Activated CD4-positive, CD25-positive, alpha-beta regulatory T cell treated with anti-CD3 and anti-CD28 coated beads, Interleukin-2, amount 50 U/mL, for 24 hours (primary cell): ENCODE data around the gene TENM4.

Experiments
- ATAC-seq, 2 donors: fragments of 150-1000 bp; cut with Tn5 transposase; one replicate each; pipeline ENCODE4 v1.10.0; 2021; ENCODE audit warnings: mild to moderate bottlenecking in 1 of 2, moderate library complexity in 1 of 2

Gene TENM4

DNA sequence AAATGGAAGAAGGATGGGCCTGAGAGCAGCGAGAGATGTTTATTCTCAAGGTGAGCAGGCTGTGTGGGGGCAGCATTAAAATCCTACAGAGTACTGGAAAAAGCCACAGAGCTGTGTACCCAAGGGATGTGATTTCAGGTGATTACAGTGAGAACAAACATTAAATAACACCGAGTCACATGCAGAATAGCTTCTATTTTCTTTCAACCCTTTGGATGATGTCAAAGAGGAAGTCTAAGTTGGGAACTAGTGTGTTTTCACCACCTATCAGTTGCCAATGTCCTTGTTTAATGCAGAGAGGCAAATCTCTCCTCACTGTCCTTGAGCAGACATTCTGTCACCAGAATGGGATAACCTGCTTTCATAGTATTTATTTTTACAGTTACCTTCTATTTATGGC, 486.6 kb downstream of the TENM4 start:
- no peak for ATAC-seq

DNA sequence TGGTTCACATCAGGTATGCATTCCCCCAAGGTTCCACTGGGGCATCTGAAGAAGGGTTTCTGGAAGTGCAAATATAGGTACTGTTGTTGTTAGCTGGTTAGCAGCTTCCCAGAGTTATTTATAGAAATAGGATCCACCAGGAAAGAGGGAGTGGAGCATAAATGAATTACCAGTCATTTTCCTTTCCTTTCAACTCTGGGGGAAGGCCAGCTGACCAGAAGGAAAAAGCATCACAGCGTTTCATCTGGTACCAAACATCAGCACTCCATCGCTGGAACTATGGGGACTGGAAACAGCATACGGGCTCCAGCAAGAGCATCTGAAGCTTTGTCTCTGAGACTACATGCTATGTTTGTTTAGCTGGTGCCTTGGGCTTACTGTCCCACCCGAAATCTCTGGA, 487.9 kb downstream of the TENM4 start:
- ATAC-seq: no peak

DNA sequence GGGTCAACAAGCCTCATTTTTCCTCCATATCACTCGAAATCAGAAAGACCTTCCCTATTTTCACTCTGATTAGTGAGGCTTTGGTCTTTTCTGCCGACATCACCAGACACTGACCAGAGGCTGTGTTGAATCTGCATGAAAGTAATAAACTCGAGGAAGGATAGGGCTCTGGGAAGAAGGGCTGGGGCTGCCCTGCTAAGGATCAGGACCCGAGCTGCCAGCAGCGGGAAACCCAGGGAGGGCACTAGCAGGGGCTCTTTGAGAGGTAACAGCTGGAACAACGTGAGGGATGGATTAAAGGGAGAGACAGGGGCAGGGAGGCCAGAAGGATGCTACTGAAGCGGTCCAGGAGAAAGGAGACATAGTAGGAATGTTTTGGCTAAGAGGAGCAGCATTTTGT, 488.7 kb downstream of the TENM4 start:
- ATAC-seq: no peak

DNA sequence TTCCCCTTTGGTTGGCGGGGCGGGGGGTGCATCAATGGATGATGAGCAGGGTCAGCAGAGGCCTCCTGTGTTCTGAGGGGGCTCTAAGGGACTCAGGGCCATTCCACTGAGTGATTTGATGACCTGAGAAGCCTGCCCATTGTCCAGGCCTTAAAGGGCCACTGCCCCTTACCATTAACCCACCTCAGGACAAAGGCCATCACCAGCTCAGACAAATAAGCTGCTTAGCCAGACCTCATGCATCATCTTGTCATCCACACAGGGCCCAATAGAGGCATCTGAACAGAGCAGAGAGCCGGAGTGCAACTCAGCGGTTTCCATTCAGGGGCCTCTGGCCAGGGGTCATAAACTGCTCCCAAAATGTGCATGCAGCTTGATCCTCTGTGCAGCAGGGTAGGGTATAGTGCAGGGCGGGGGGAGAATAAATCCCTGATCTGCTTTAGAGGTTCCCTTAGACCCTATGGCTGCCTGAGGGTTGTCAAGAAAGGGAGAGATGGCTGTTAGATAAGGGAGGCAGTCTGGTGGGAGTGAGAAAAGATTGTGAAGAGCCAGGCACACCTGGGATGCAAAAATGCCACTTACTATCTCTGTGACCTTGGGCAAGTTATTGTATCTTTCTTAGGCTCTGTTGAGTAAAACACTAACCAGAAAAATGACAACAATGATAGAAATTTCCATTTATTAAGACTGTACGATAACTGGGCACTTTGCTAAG, 490.7 kb downstream of the TENM4 start:
- no peak for ATAC-seq

DNA sequence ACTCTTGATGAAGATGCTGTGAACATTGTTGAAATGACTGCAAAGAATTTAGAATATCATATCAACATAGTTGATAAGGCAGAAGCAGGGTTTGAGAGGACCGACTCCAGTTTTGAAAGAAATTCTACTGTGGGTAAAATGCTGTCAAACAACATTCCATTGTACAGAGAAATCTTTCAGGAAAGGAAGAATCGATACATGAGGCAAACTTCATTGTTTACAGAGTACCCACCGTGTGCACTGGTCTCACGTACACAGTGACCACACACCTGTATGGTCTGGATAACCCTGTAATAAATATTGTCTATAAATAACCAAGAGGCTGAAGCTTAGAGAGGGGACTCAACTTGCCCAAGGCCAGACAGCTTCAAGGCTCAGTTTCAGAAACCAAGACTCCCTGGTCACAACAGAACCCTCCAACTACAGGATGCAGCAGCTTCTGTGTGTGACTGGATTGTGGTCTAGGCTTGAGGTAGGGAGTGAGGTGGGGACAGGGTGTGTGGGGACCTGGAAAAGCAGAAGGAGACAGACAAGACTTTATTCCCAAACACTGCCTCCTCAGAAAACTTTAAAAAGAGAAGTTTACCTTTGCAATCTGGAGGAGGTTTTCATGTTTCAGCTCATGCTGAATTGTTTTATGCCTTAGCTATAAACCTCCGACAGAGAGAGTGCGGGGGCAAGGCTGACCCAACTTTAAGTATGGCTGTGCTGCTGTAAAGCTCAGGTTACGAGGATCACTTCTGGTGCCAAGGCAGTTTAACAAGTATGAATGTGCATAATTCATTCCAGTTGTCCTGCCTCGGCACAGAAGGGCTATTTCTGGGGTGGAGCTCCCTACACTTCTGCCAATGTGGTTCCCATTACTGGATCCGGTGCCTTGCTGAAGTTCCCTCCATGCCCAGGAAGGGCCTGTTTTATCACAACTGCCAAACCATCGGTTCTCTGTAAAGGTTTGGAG, 493.6 kb downstream of the TENM4 start:
- ATAC-seq: no peak

DNA sequence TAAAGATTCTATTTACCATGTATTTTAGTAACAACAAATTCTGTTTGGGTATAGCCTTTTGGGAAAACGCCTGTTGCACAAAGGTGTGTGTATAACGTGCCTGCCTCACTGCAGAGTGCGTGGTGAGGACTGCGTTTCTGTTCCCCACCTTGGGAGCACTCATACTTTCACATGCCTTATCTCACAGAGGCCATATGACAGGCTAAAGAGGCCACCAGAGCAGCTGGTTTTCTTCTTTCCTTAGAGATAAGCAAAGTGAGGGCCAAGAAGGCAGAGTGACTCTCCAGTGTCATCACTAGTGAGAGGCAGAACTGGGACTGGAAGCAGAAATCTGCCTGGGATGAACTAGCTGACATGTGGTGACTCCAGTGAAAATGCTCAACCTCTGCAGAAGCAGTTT, 497.0 kb downstream of the TENM4 start:
- ATAC-seq: no peak

DNA sequence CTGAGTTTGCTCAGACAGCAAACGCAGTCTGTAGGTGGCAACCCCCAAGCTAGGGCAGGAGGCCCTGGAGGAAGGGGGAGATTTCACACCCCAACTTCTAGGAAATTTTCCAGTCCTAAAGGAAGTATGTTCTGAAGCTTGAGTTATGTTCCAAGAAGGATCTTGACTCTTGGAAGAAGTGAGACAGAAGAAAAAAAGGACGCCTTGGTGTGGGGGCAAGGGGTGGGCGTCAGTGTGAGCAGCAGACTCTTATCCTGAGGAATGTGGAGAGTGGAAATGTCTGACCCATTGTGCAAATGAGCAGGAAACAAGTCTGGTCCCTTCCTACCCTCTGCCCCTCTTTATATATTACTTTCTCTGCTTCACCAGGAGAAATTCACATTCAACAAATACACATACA, 497.7 kb downstream of the TENM4 start:
- no peak for ATAC-seq

DNA sequence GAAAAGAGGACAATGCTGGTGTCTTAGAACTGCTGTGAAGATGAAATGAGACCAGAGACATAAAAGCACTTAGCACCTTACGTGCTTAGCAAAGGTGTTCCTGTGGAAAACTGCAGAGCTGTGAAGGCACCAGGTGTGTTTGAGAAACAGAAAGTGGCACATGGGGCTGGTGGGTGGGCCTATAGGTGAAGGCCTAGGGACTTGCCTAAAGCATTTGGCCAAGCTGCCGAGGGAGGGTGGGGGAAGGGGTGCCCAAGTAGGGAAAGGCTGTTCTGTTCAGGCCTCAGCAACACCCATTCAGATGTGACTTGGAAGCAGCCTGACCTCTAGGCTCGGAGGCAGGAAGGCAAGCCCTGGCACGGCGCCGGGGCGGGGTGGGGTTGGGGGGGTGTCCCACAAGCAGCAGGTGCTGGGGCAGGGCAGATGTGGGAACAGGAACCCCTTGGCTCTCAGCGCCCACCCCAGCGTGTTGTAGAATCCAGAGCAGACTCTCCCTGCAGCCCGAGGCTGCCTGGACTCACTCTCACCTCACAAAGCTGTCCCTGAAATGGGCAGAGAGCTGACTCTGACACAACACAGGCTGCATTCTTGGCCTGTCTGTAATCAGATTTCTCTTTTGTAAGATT, 499.5 kb downstream of the TENM4 start:
- no peak for ATAC-seq

DNA sequence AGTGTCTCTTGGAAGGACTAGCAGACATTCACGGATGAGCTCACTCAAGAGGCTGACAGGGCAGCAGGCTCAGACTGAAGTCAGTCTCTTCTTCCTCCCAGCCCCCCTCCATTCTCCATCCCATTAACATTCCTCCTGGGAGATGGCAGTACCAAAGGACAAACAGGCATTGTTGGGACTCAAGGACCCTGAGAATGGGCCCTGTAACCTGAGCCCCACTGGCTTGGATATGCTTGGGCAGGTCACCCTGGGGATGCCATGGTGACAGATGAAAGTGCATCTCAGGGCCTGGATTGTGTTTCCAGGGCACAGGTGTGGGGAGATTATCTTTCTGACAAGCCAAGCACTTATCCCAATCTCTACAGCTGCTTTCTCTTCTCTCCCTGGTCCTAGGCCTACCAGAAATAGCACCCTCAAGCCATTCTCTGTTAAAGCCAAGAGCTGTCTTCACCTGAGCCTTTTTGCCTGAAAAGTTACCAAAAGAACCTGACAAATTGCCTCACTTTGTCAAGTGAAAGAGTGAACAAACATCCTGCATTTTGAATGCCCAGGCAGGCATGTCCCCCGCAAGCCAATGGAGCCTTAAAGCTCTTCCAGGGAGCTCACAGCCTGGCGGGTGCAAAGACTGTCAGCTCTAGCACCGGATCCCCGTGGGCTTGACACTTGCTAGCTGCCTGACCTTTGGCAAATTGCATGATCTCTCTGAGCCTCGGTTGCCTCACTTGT, 500.2 kb downstream of the TENM4 start:
- ATAC-seq: no peak

DNA sequence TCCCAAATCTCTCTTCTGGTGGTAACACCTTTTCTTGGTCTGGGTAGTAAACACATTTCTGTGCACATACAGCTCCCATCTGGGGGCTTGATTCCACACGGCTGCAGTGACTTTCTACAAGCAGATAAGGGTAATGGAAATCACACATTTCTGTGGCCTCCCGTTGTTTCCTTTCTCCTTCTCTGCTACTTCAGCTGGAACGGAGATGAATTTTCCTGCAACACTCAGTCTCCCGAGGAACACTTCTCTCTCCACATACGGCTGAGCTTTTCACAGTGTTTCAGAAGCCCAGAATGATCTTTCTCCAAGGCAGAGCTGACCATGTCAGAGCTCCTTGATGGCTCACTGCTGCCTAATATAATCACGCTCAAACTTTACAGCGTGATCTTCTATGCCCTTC, 501.9 kb downstream of the TENM4 start:
- no peak for ATAC-seq

DNA sequence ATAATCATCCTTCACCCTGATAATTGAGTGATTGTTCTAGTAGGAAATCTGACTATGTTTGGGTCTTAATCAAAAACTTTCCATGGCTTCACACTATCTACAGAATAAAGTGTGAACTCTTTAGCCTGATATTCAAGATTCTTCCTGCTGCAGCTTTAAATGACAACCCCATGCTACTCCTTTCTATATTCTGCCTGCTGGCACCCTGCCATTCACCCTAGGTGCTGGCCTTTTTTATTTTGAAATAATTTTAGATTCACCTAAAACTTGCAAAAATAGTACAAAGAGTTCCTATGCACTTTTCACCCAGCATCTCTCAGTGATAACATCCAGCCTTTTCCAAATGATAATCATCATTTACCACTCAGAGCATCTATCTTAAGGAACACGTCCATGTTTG, 502.8 kb downstream of the TENM4 start:
- ATAC-seq: no peak

DNA sequence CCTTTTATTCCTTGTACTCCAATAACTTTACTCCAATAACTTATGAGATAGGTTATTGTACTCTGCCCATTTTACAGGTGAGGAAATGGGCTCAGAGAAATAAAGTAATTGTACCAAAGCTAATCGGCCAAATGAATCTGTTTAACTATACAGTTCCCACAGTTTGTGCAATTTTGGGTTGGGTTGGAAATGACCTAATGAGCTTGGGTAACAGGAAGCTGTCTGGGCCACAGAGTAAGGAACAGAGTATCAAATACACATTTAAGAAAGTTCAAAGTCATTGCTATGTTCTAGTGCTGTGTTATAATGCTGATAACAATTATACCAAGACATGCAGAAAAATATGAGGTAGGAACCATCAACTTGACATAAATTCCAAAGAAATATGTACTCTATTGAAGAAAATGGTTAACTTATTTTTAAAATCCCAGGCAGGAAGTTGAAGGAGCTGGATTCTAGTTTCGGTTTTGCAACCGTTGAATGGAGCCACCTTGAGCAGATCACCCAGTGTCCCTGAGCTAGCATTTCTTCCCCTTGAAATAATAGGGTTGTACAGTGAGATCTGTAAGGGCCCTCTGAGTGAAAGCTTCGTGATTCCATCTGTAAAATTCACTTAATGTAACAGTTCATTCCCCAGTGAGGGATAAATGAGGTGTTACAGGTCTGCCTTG, 505.3 kb downstream of the TENM4 start:
- ATAC-seq: no peak

DNA sequence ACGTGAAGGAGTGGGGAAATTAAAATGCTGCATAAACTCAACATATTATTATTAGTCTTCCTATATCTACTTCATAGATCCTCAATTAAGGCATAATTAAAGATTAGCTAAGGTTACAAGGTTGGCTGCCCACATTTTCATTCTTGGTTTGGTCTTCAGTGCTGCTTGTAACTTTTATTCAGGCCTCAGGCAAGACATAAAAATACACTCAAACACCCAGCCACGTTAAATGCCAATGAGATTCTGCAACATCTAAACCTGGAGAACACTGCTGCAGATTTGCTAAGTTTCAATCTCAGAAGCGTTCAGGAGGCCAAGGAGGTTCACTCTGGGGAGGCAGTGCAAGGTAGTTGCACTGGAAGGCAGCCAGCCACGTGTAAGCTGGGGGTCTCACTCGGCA, 507.5 kb downstream of the TENM4 start:
- ATAC-seq: no peak

DNA sequence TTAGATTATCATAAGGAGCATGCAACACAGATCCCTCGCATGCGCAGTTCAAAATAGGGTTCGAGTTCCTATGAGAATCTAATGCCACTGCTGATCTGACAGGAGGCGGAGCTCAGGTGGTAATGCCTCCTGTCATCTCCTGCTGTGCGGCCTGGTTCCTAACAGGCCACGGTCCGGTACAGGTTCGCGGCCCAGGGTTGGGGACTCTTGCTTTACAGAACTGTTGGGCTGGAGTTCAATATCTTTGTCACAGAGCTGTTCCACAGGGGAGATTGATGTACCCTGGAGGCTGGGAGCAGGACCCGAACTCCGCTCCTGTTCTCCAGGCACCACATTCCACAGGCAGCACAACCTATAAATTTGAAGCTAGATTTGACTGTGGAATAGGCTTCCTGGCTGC, 508.1 kb downstream of the TENM4 start:
- ATAC-seq: no peak

DNA sequence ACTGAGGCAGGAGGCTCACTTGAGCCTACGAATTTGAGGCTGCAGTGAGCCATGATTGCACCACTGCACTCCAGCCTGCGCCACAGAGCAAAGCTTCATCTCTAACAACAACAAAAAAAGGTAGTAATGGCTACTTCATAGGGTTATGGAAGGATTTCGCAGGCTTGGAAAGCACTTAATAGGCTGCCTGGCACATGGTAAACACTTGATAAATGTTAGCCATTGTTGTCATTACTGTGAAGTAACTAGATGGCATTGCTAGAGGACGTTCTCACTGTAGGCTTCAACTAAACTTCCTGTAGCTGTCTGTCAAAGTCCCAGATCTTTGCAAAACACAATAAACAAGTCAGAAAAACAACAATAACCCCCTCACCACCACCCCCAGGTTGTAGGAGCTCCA, 508.9 kb downstream of the TENM4 start:
- ATAC-seq: no peak

DNA sequence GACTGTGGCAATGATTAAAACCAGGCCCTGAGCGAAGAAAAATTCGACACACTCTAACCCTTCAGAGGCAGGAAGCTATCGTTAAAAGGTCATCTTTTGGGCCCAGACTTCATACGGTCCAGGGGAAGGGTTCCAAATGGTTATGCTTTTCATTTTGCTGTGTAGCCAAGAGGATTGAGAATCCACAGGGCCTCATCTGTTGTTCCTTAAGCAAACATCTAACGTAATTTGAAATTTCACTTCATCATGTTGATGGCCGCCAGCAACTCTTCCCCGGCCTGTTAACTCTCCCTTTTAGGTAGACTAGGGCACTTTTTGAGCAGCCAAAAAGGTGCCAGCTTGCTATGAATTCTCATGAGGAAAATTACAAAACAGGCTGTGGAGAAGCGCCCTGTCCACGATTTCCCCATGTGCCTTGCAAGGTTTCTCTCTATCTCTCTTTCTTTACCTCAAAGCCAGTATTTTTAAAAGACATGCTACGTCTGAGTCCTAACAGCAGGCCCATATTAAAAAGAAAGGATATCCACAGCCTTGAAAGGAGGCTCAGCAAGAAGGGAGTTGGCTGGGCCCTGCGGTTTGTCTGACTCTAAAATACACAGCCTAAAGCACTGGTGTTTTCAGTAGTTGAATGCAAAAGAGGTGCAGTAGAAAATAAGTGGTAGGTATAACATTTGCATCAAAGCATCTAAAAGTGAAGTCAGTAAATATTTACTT, 509.9 kb downstream of the TENM4 start:
- ATAC-seq: no peak

DNA sequence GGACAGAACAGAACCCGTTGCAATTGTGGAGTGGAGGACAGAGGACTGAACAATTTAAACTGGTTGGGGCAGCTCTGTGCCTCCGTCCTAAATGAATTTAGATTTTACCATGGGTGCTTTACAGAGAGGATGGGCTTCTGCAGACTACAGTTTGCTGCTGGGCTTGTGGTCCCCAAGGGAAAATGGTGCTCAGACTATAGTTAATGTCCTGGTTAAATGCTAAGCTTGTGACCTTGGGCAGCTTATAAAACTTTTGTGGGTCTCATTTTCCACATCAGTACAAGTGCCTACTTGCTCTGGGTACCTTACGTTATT, 511.0 kb downstream of the TENM4 start:
- ATAC-seq: no peak

DNA sequence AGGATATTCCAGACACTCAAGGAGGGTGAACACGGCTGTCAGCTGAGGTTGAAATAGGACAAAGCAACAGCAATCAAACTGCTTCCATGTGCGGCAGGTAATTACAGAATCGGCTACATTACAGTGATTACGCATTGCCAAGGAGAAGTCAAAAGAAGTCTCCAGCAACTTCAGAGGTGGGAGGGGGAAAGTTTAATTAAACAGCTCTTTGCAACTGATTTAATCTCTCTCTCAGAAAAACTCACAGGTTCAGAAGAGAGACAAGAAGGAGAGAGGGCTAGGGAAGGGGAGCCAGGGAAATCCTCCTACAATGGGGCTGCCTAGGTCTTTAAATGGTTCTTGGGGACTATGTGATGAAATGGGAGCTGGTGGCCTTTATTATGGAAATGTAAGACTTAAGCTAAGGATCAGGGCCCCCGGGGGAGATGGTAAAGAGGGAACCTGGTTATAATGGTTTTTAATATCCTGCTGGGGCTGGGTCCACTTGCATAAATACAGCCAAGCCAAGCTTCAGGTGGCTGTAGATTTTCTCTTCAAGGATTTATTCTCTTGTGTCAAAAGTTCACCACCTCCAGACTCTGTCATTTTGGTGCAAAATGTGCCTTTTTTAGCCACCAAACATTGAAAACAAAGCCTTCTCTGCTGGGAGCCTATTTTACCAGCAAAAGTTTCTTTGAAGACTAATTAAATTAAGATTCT, 511.5 kb downstream of the TENM4 start:
- no peak for ATAC-seq

DNA sequence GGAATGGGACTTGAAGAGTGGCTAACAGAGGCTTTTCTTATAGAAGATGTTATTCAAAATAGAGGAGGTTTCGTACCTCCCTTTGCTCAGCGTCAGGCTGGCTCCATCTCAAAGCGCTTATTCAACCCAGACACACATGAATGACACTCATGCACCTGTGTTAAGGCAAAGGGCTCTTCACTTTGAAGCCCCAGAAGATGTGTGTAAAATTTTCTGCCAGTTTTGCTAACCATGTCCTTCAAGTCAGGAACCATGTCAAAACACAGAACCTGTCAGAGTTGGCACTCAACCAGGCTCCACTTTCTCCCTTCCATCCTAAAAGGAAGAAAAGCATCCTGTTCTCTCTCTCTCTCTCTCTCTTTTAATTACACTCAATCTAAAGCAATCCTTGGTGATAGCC, 513.3 kb downstream of the TENM4 start:
- ATAC-seq: no peak

DNA sequence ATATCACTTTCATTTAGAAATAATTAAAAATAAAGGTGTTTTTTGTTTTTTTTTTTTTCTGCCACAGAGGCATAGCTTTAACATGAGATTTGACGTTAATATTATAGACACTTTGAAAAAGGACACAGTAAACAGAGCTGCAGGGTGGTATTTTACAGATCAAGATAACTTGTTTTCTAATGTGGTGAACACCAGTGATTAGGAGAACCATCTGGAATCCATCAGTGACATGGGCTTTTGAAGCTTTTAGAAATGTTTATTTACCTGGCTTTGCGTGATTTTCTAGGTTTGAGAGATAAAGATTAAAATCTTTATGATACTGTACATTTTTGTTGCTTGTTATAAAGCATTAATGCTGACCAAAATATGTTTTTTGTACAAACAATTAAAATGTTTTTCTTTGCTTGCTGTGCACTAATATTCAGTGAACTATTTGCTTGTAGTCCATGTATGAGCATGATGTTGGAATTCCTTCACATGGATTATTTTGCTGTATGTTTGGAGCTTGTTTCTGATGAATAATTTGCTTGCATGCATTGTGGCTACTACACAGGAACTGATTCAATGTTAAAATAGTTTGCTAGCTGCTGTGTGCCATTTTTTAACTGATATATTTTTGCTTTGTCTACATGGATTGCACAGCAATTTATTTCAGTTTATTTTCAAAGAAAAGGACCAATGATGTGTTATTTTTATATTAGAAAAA, 514.0 kb downstream of the TENM4 start:
- ATAC-seq: no peak

DNA sequence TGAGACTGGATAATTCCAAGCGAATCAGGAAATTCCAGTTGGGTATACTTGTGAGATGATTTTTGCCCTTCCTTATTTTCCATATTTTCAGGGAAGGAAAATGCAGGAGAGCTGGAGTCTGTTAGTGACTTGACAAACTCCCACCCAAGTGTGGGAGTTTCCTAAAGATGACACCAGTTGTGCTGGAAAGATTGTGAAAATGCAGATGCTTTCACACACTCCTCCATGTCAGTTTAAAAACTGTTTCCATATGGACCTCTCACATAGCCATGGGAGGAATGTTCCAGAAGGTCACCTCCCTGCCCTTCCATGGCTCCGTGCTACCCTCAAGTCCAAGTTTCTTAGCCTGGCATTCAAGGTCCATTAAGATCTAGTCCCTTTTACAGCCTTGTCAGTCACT, 515.4 kb downstream of the TENM4 start:
- ATAC-seq: no peak
